Natural killer cell treated with Interleukin-12 subunit alpha and Interleukin-12 subunit beta and Interleukin-15 and Interleukin-18, amount 100 ng/mL, for 72 hours (primary cell): Measurements from ENCODE around the gene KCNMA1. TPM values are rescaled to one million over a fixed set of nuclear protein-coding genes. Genes with fewer than 3 reads are reported as not detected.

Experiments
- ATAC-seq, 2 donors: fragments of 150-1000 bp; cut with Tn5 transposase in 1 of 2; sonication (Bioruptor Pico), chemical (Tn5 transposase) in 1 of 2; 2 replicates each; pipeline ENCODE4 v1.10.0; 2021
- DNase-seq: peaks from one replicate; pipeline ENCODE4 v3.0.0; 2022; ENCODE audit warnings: low spot score
- H3K27ac Mint-ChIP-seq, 2 donors: 1 replicate in 1 of 2; 2 replicates in 1 of 2; pipeline ENCODE4 v1.8.0; 2022; ENCODE audit warnings: mixed read lengths in 2 of 2, mild to moderate bottlenecking in 1 of 2, moderate library complexity in 1 of 2
- H3K27me3 Mint-ChIP-seq, 2 donors: 1 replicate in 1 of 2; 2 replicates in 1 of 2; pipeline ENCODE4 v1.8.0; 2022; ENCODE audit warnings: mixed read lengths in 2 of 2
- H3K36me3 Mint-ChIP-seq: one replicate; pipeline ENCODE4 v1.8.0; 2022; ENCODE audit warnings: mixed read lengths
- H3K4me1 Mint-ChIP-seq, 2 donors: 1 replicate in 1 of 2; 2 replicates in 1 of 2; pipeline ENCODE4 v1.8.0; 2022; ENCODE audit warnings: low read depth in 2 of 2, mixed read lengths in 2 of 2, mild to moderate bottlenecking in 1 of 2
- H3K4me3 Mint-ChIP-seq: one replicate; pipeline ENCODE4 v1.8.0; 2022; ENCODE audit warnings: mixed read lengths
- H3K9me3 Mint-ChIP-seq: 2 replicates; pipeline ENCODE4 v1.8.0; 2022; ENCODE audit warnings: mixed read lengths
- total RNA-seq, 2 donors: library from RNA; stranded (reverse); gene quantifications; one replicate each; pipeline ENCODE4 v1.2.3, GENCODE V29; 2022

Gene KCNMA1
- total RNA-seq, 2 donors from 2014 or later = 2.8 TPM; not detected in 1

GRCh38 chr10:77264527-77264926 is 373.1 kb downstream of the KCNMA1 start:
- peak in 1 of 2 donors; percentile 20 for ATAC-seq
- H3K9me3 Mint-ChIP-seq = no peaks in the 10 kb centered on the region
- peak overlapping the region; percentile 68 for H3K4me3 Mint-ChIP-seq
- H3K4me1 Mint-ChIP-seq = peaks cover 42 to 45% of the 10 kb centered on the region in 2 donors
- no peaks in the 10 kb centered on the region for H3K36me3 Mint-ChIP-seq
- DNase-seq = no peak
- H3K27me3 Mint-ChIP-seq = no peaks in the 10 kb centered on the region
- H3K27ac Mint-ChIP-seq = peak overlapping the region; percentile 36 to 42

- Mint-ChIP-seq H3K36me3 (no peaks in the 10 kb centered on the region), H3K9me3 (no peaks in the 10 kb centered on the region), H3K4me3 (peak overlapping the region; percentile 68), H3K27ac (peak overlapping the region; percentile 36 to 42), H3K4me1 (peaks cover 42 to 45% of the 10 kb centered on the region in 2 donors), H3K27me3 (no peaks in the 10 kb centered on the region)
- DNase-seq (no peak), ATAC-seq (peak; percentile 83 to 93)
Observed at GRCh38 chr10:77264107-77264506, 373.5 kb downstream of the KCNMA1 start.

- H3K4me3 Mint-ChIP-seq = peak overlapping the region; percentile 68
- H3K27ac Mint-ChIP-seq = peak overlapping the region; percentile 36 to 42
- no peaks in the 10 kb centered on the region for H3K27me3 Mint-ChIP-seq
- ATAC-seq = no peak
- H3K4me1 Mint-ChIP-seq = peaks cover 42 to 45% of the 10 kb centered on the region in 2 donors
- DNase-seq = no peak
- no peaks in the 10 kb centered on the region for H3K36me3 Mint-ChIP-seq
- no peaks in the 10 kb centered on the region for H3K9me3 Mint-ChIP-seq
Observed at GRCh38 chr10:77263700-77264099, 373.9 kb downstream of the KCNMA1 start.

GRCh38 chr10:77261146-77261545 is 376.5 kb downstream of the KCNMA1 start:
- DNase-seq = no peak
- Mint-ChIP-seq H3K27ac (no peak overlapping the region), H3K9me3 (peaks cover 3% of the 10 kb centered on the region), H3K4me3 (no peak overlapping the region), H3K36me3 (peaks cover 11% of the 10 kb centered on the region), H3K4me1 (peaks cover 40 to 42% of the 10 kb centered on the region in 2 donors), H3K27me3 (no peaks in the 10 kb centered on the region)
- ATAC-seq = no peak

- Mint-ChIP-seq H3K9me3 (peaks cover 3% of the 10 kb centered on the region), H3K4me3 (no peak overlapping the region), H3K4me1 (peaks cover 36% of the 10 kb centered on the region in 2 donors), H3K36me3 (peaks cover 11% of the 10 kb centered on the region), H3K27me3 (no peaks in the 10 kb centered on the region), H3K27ac (no peak overlapping the region)
- DNase-seq = no peak
- no peak for ATAC-seq
Observed at GRCh38 chr10:77259171-77259874, 378.3 kb downstream of the KCNMA1 start.

- H3K4me1 Mint-ChIP-seq = peaks cover 25 to 33% of the 10 kb centered on the region in 2 donors
- peaks cover 11% of the 10 kb centered on the region for H3K36me3 Mint-ChIP-seq
- H3K9me3 Mint-ChIP-seq = peaks cover 3% of the 10 kb centered on the region
- H3K27ac Mint-ChIP-seq = no peak overlapping the region
- DNase-seq (no peak), ATAC-seq (no peak)
- no peaks in the 10 kb centered on the region for H3K27me3 Mint-ChIP-seq
- no peak overlapping the region for H3K4me3 Mint-ChIP-seq
Observed at GRCh38 chr10:77256346-77256745, 381.3 kb downstream of the KCNMA1 start.

- DNase-seq (no peak), ATAC-seq (no peak)
- Mint-ChIP-seq H3K4me3 (no peak overlapping the region), H3K36me3 (peaks cover 11% of the 10 kb centered on the region), H3K9me3 (peaks cover 3% of the 10 kb centered on the region), H3K27ac (no peak overlapping the region), H3K27me3 (peaks cover 0 to 3% of the 10 kb centered on the region in 2 donors), H3K4me1 (peaks cover 24 to 28% of the 10 kb centered on the region in 2 donors)
Observed at GRCh38 chr10:77253556-77254064, 384.0 kb downstream of the KCNMA1 start.

- DNase-seq = no peak
- peaks cover 24 to 28% of the 10 kb centered on the region in 2 donors for H3K4me1 Mint-ChIP-seq
- peaks cover 3% of the 10 kb centered on the region for H3K9me3 Mint-ChIP-seq
- peaks cover 0 to 3% of the 10 kb centered on the region in 2 donors for H3K27me3 Mint-ChIP-seq
- H3K27ac Mint-ChIP-seq = no peak overlapping the region
- H3K36me3 Mint-ChIP-seq = peaks cover 11% of the 10 kb centered on the region
- ATAC-seq = no peak
- no peak overlapping the region for H3K4me3 Mint-ChIP-seq
Observed at GRCh38 chr10:77253147-77253545, 384.5 kb downstream of the KCNMA1 start.

- Mint-ChIP-seq H3K4me1 (peaks cover 25 to 26% of the 10 kb centered on the region in 2 donors), H3K36me3 (peaks cover 7% of the 10 kb centered on the region), H3K9me3 (peaks cover 3% of the 10 kb centered on the region), H3K4me3 (no peak overlapping the region), H3K27ac (no peak overlapping the region), H3K27me3 (peaks cover 0 to 3% of the 10 kb centered on the region in 2 donors)
- ATAC-seq (peak in 1 of 2 donors; percentile 48), DNase-seq (no peak)
Observed at GRCh38 chr10:77252380-77253146, 385.0 kb downstream of the KCNMA1 start.

GRCh38 chr10:77251297-77252013 is 386.2 kb downstream of the KCNMA1 start:
- DNase-seq (no peak), ATAC-seq (no peak)
- Mint-ChIP-seq H3K36me3 (no peaks in the 10 kb centered on the region), H3K9me3 (no peaks in the 10 kb centered on the region), H3K4me1 (peaks cover 30 to 31% of the 10 kb centered on the region in 2 donors), H3K27me3 (peaks cover 0 to 7% of the 10 kb centered on the region in 2 donors), H3K4me3 (no peak overlapping the region), H3K27ac (no peak overlapping the region)

GRCh38 chr10:77249901-77250459 is 387.6 kb downstream of the KCNMA1 start:
- Mint-ChIP-seq H3K4me3 (no peak overlapping the region), H3K9me3 (no peaks in the 10 kb centered on the region), H3K27me3 (peaks cover 0 to 7% of the 10 kb centered on the region in 2 donors), H3K4me1 (peaks cover 35 to 41% of the 10 kb centered on the region in 2 donors), H3K36me3 (no peaks in the 10 kb centered on the region), H3K27ac (no peak overlapping the region)
- DNase-seq = no peak
- ATAC-seq = no peak

GRCh38 chr10:77248104-77248790 is 389.4 kb downstream of the KCNMA1 start:
- Mint-ChIP-seq H3K36me3 (no peaks in the 10 kb centered on the region), H3K9me3 (no peaks in the 10 kb centered on the region), H3K4me3 (no peak overlapping the region), H3K4me1 (peaks cover 30 to 41% of the 10 kb centered on the region in 2 donors), H3K27ac (no peak overlapping the region), H3K27me3 (peaks cover 0 to 9% of the 10 kb centered on the region in 2 donors)
- ATAC-seq (no peak), DNase-seq (no peak)
